K562 (cell line): Measurements from ENCODE around the gene BSN. TPM values are rescaled to one million over a fixed set of nuclear protein-coding genes. Genes with fewer than 3 reads are reported as not detected.

Source experiments
- ATAC-seq: fragments of 200-7000 bp; cut with Tn5 transposase; 3 replicates; pipeline ENCODE4 v1.9.1; 2020; ENCODE audit warnings: moderate library complexity
- BruUV-seq: library from RNA; stranded (reverse); fragments of 400-500 nt; replicated peaks from 2 replicates; lab custom pipeline; 2021; lab: Mats Ljungman, UMichigan
- CTCF ChIA-PET: fragments of 300-600 bp; formaldehyde crosslinking; extraction: SDS; loops from one replicate; lab custom pipeline; 2021; ENCODE audit warnings: low intra/inter-chr PET ratio; lab: Yijun Ruan, JAX
- POLR2A ChIA-PET: fragments of 300-600, 350-650 bp; sonication (Branson Sonifier 250); formaldehyde crosslinking; extraction: SDS; loops from one replicate; lab custom pipeline; 2021; ENCODE audit warnings: antibody characterized with exemption, inconsistent platforms; lab: Yijun Ruan, JAX
- DNase-seq, 4 experiments: peaks; one replicate each; pipeline versions ENCODE4 v3.0.0 to v3.0.0-alpha.2; 2011 to 2018; ENCODE audit warnings: low spot score in 3 of 4, mixed read lengths in 3 of 4; ENCODE audit errors: extremely low read depth in 1 of 4
- FAIRE-seq: peaks from 2 replicates; lab custom pipeline; 2011; peaks lifted over from hg19 to GRCh38; lab: Jason Lieb, UNC
- H2AFZ ChIP-seq: 2 replicates; pipeline ENCODE4 v1.6.0; 2011; ENCODE audit warnings: low read depth, low read length, control low read depth, inconsistent platforms
- H3K27ac ChIP-seq: fragments of 200-600 bp; 3 replicates; pipeline ENCODE4 v1.8.0; 2011; ENCODE audit warnings: low read depth, mild to moderate bottlenecking, control low read depth, inconsistent platforms, low read length, moderate library complexity, mixed read lengths; ENCODE audit errors: extremely low read depth
- H3K27me3 ChIP-seq, 2 experiments: fragments of 300-600 bp in 1 of 2; 2 replicates in 1 of 2; 3 replicates in 1 of 2; pipeline versions ENCODE4 v1.6.0 to v1.8.0; 2011; ENCODE audit warnings: inconsistent platforms in 2 of 2, low read length in 2 of 2, mild to moderate bottlenecking in 1 of 2, mixed read lengths in 1 of 2, moderate library complexity in 1 of 2; ENCODE audit not compliant: control insufficient read depth in 2 of 2, insufficient read depth in 2 of 2
- H3K36me3 ChIP-seq: fragments of 300-600 bp; 3 replicates; pipeline ENCODE4 v1.8.0; 2011; ENCODE audit warnings: mild to moderate bottlenecking, low read length, inconsistent platforms; ENCODE audit not compliant: control insufficient read depth, insufficient read depth
- H3K4me1 ChIP-seq, 2 experiments: fragments of 200-600 bp in 1 of 2; replicated peaks in 1 of 2; 2 replicates in 1 of 2; 3 replicates in 1 of 2; pipeline versions ENCODE4 v1.5.1 to v1.8.0; 2011; ENCODE audit warnings: inconsistent platforms in 2 of 2, low read length in 2 of 2, mild to moderate bottlenecking in 1 of 2, mixed read lengths in 1 of 2, moderate library complexity in 1 of 2; ENCODE audit not compliant: control insufficient read depth in 2 of 2, insufficient read depth in 2 of 2
- H3K4me2 ChIP-seq: 2 replicates; pipeline ENCODE4 v1.6.1; 2011; ENCODE audit warnings: low read length, control low read depth, inconsistent platforms, mixed read lengths; ENCODE audit not compliant: insufficient read depth
- H3K4me3 ChIP-seq: fragments of 200-600 bp; sonication (generic), shearing (Covaris generic); 2 replicates; pipeline ENCODE4 v1.5.1; 2016; ENCODE audit warnings: control low read depth, inconsistent platforms
- H3K79me2 ChIP-seq: fragments of 200-600 bp; 3 replicates; pipeline ENCODE4 v1.8.0; 2011; ENCODE audit warnings: low read length, inconsistent platforms; ENCODE audit not compliant: control insufficient read depth, insufficient read depth
- H3K9ac ChIP-seq, 2 experiments: 2 replicates each; pipeline versions ENCODE4 v1.6.0 to v1.6.1; 2011; ENCODE audit warnings: low read depth in 2 of 2, low read length in 2 of 2, control low read depth in 1 of 2, inconsistent platforms in 1 of 2, mild to moderate bottlenecking in 1 of 2, mixed read lengths in 1 of 2; ENCODE audit not compliant: insufficient read depth in 1 of 2
- H3K9me1 ChIP-seq: one replicate; pipeline ENCODE4 v1.6.0; 2011; ENCODE audit warnings: inconsistent platforms, mild to moderate bottlenecking, low read length, moderate library complexity; ENCODE audit not compliant: control insufficient read depth, insufficient read depth
- H3K9me3 ChIP-seq: replicated peaks from 2 replicates; pipeline ENCODE4 v1.5.1; 2011; ENCODE audit warnings: low read depth, low read length, inconsistent platforms; ENCODE audit not compliant: control insufficient read depth, insufficient read depth
- H4K20me1 ChIP-seq: replicated peaks from 2 replicates; pipeline ENCODE4 v1.6.1; 2011; ENCODE audit warnings: low read length, inconsistent platforms, mixed read lengths; ENCODE audit not compliant: control insufficient read depth, insufficient read depth
- CXXC5 ChIP-seq: fragments of 250-450 bp; sonication (Bioruptor Pico); IDR thresholded peaks from 2 replicates; pipeline ENCODE4 v1.8.0; 2022; ENCODE audit warnings: inconsistent platforms, mild to moderate bottlenecking, moderate library complexity
- FOXO4 ChIP-seq: fragments of 450-650 bp; formaldehyde crosslinking; IDR thresholded peaks from 2 replicates; pipeline ENCODE4 v1.4.0; 2020; ENCODE audit warnings: mild to moderate bottlenecking, moderate library complexity
- HDAC2 ChIP-seq: fragments of 450-650 bp; IDR thresholded peaks from 2 replicates; pipeline ENCODE4 v1.6.1; 2016; ENCODE audit warnings: mild to moderate bottlenecking
- PTRF ChIP-seq: fragments of 450-650 bp; IDR thresholded peaks from 2 replicates; pipeline ENCODE4 v1.6.1; 2016; ENCODE audit warnings: mild to moderate bottlenecking, missing genetic modification characterization, missing compliant biosample characterization
- SMAD4 ChIP-seq: fragments of 250-450 bp; sonication (Bioruptor Pico); conservative IDR thresholded peaks from 2 replicates; pipeline ENCODE4 v1.8.0; 2021; ENCODE audit warnings: inconsistent platforms, mild to moderate bottlenecking, moderate library complexity
- TAL1 ChIP-seq: fragments of 450-650 bp; IDR thresholded peaks from 2 replicates; pipeline ENCODE4 v1.6.1; 2016; ENCODE audit warnings: mild to moderate bottlenecking
- ZBED1 ChIP-seq: IDR thresholded peaks from 2 replicates; pipeline ENCODE4 v1.6.1; 2014
- ZNF586 ChIP-seq: fragments of 450-650 bp; formaldehyde crosslinking; conservative IDR thresholded peaks from 2 replicates; pipeline ENCODE4 v1.4.0; 2020; ENCODE audit warnings: mild to moderate bottlenecking, moderate library complexity
- WGBS: fragments of 100-300 bp; shearing (Covaris generic); methylation state at CpG from one replicate; pipeline ENCODE4 v1.1.6; 2016; ENCODE audit warnings: low coverage, mixed read lengths; ENCODE audit not compliant: insufficient coverage; ENCODE audit errors: missing lambda C conversion rate; 5-methylcytosine and 5-hydroxymethylcytosine counted together
- in situ Hi-C: fragments of 300-500 bp; cut with MboI; formaldehyde crosslinking; loops from 4 replicates; pipeline ENCODE4 v1.15.0; 2018; ENCODE audit warnings: inconsistent platforms, mixed read lengths
- intact Hi-C: fragments of 100-400 bp; cut with micrococcal nuclease; formaldehyde crosslinking; loops from 2 replicates; pipeline ENCODE4 v1.14.2; 2022
- polyA plus RNA-seq, 8 experiments: library from polyadenylated mRNA; depleted of rRNA in 4 of 8; stranded (reverse) in 5 of 8; unstranded in 3 of 8; fragments of >200 nt; fragmentation: Nextera tagmentation in 2 of 8; fragmentation: Illumina TruSeq in 1 of 8; extraction: Ambion mirVana in 2 of 8; extraction: Trizol in 1 of 8; gene quantifications; 2 replicates each; pipeline versions ENCODE4 v1.2.1 to v1.2.3, GENCODE V29; 2011 to 2014; ENCODE audit warnings: inconsistent platforms in 1 of 8, missing spikeins in 1 of 8
- total RNA-seq, 7 experiments: library from RNA; depleted of rRNA in 6 of 7; stranded (reverse); fragments of >200 nt in 6 of 7; fragmentation: Illumina TruSeq in 2 of 7; extraction: Trizol in 2 of 7; gene quantifications; 2 replicates each; pipeline versions ENCODE4 v1.2.1 to v1.2.3, GENCODE V29; 2011 to 2021; ENCODE audit warnings: low replicate concordance in 1 of 7

Gene BSN
- total and polyA plus RNA-seq, 9 of the 15 experiments (the other 6 are each of a cell fraction or from before 2014, with no cell fraction given): 0.03 to 1.5 (median 0.29) TPM

GRCh38 chr3:49639551-49639950 is 85.3 kb downstream of the BSN start:
- no peak overlapping the region for H2AFZ ChIP-seq
- in situ Hi-C loops: no loop called here
- H3K4me1 ChIP-seq: peaks cover 13 to 22% of the 10 kb centered on the region in 2 experiments; a peak in 3 of 5 replicates
- no peak overlapping the region for H3K4me3 ChIP-seq
- BruUV-seq: no TSS peak
- CTCF ChIA-PET: no interaction called here
- no peaks in the 10 kb centered on the region for H3K36me3 ChIP-seq
- POLR2A ChIA-PET: no interaction called here
- no peak for FAIRE-seq
- no peaks in the 10 kb centered on the region for H3K9me3 ChIP-seq
- H4K20me1 ChIP-seq: no peaks in the 10 kb centered on the region
- intact Hi-C loops: no loop called here
- H3K27me3 ChIP-seq: no peaks in the 10 kb centered on the region
- no peaks in the 10 kb centered on the region for H3K79me2 ChIP-seq
- no peak overlapping the region for H3K27ac ChIP-seq
- no peak for ATAC-seq
- H3K9ac ChIP-seq: no peak overlapping the region
- TF ChIP-seq SMAD4 (CRISPR knock-in tag) (no peak), ZBED1 (no peak), PTRF (tag) (no peak), TAL1 (no peak), FOXO4 (CRISPR knock-in tag) (no peak), CXXC5 (CRISPR knock-in tag) (no peak), ZNF586 (no peak), HDAC2 (no peak)
- TF ChIP-seq, all 486 proteins: peak for 0
- no peak for DNase-seq
- H3K9me1 ChIP-seq: no peaks in the 10 kb centered on the region
- no peak overlapping the region for H3K4me2 ChIP-seq
- WGBS: 73% methylated on average over 1 of the region's 2 CpGs
